Stimulated activated naive B cell treated with anti-CD40 and anti-IgM and Interleukin-4, amounts not matched to agents 10 μg/mL and 1 μg/mL and 100 μg/mL, for 72 hours (primary cell): Measurements from ENCODE around the gene ZDHHC4.
"Not testable (repeated sequence)": the region's sequence is repeated elsewhere in the genome, so short reads cannot be mapped to it uniquely, and the experiment has no call there.

Experiments used
- ATAC-seq, 2 donors: fragments of 150-1000 bp; cut with Tn5 transposase; replicated peaks; 2 replicates each; pipeline ENCODE4 v1.10.0; 2021; ENCODE audit warnings: moderate library complexity in 1 of 2
- DNase-seq: peaks from one replicate; pipeline ENCODE4 v3.0.0; 2021
- H3K27ac Mint-ChIP-seq: one replicate; pipeline ENCODE4 v1.8.0; 2022; ENCODE audit warnings: mild to moderate bottlenecking, mixed read lengths
- H3K27me3 Mint-ChIP-seq, 2 donors: one replicate each; pipeline ENCODE4 v1.8.0; 2022; ENCODE audit warnings: mixed read lengths in 2 of 2
- H3K36me3 Mint-ChIP-seq, 2 donors: one replicate each; pipeline ENCODE4 v1.8.0; 2022; ENCODE audit warnings: mixed read lengths in 2 of 2, mild to moderate bottlenecking in 1 of 2
- H3K4me1 Mint-ChIP-seq, 2 donors: one replicate each; pipeline ENCODE4 v1.8.0; 2022; ENCODE audit warnings: mixed read lengths in 2 of 2, mild to moderate bottlenecking in 1 of 2
- H3K4me3 Mint-ChIP-seq, 2 donors: one replicate each; pipeline ENCODE4 v1.8.0; 2022; ENCODE audit warnings: mild to moderate bottlenecking in 2 of 2, mixed read lengths in 2 of 2, moderate library complexity in 1 of 2
- H3K9me3 Mint-ChIP-seq, 2 donors: one replicate each; pipeline ENCODE4 v1.8.0; 2022; ENCODE audit warnings: mixed read lengths in 2 of 2, mild to moderate bottlenecking in 1 of 2

The ZDHHC4 gene

DNA sequence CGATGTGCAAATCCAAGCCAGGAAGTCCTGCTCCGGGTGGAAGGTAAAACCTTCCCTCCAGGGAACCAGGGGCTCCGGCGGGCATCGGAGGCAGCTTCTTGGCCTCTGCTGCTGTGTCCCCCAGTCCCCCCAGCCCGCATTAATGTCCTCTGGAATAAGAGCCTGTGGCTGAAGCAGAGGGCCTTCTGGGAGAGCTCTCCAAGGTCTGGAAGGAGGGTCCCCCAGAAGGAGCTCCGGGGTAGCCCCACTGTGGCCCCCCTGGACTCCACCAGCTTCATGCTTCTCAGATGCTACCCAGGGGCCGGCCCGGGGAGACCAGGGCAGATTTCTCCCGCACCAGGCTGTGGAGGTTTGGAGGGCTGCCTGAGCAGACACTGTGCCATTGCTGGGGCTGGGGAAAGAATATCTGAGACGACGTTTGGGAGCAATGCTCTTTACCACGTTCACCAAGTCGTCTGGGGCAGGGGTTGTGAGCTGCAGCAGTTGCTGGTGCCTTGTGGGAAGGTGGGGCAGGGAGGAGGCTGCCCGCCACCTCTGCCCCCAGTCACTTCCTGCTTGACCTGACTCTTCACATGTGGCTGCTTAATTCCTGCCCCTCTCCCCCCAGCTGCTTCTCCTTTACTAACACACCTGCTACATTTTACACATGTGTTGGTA is 46.5 kb downstream of the ZDHHC4 start:
- peak overlapping the region; percentile 98 for H3K27ac Mint-ChIP-seq
- peak; percentile 70 to 76 for ATAC-seq
- no peaks in the 10 kb centered on the region for H3K27me3 Mint-ChIP-seq
- H3K4me1 Mint-ChIP-seq = peaks cover 22 to 44% of the 10 kb centered on the region in 2 donors
- peaks cover 7 to 11% of the 10 kb centered on the region in 2 donors for H3K36me3 Mint-ChIP-seq
- DNase-seq = no peak
- H3K9me3 Mint-ChIP-seq = no peaks in the 10 kb centered on the region
- H3K4me3 Mint-ChIP-seq = peak overlapping the region in 1 of 2 donors; percentile 0

DNA sequence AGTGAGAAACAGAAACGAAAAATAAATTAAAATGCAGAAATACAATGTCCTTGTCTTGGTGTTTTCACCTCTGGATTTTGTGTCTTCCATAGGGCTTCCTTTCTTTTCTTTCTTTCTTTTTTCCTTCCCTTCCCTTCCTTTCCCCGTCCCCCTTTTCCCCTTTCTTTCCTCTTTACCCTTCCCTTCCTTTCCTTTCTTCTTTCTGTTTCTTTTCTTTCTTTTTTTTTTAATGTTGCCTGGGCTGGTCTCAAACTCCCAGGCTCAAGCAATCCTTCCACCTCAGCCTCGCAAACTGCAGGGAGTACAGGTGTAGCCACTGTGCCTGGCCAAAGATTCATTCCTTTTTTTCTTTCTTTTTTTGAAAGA is 47.0 kb downstream of the ZDHHC4 start:
- no peak for DNase-seq
- ATAC-seq = no peak
- H3K4me1 Mint-ChIP-seq = peaks cover 22 to 41% of the 10 kb centered on the region in 2 donors
- no peaks in the 10 kb centered on the region for H3K27me3 Mint-ChIP-seq
- peak overlapping the region; percentile 98 for H3K27ac Mint-ChIP-seq
- no peaks in the 10 kb centered on the region for H3K9me3 Mint-ChIP-seq
- H3K36me3 Mint-ChIP-seq = peaks cover 7 to 11% of the 10 kb centered on the region in 2 donors
- peak overlapping the region in 1 of 2 donors; percentile 33 for H3K4me3 Mint-ChIP-seq

DNA sequence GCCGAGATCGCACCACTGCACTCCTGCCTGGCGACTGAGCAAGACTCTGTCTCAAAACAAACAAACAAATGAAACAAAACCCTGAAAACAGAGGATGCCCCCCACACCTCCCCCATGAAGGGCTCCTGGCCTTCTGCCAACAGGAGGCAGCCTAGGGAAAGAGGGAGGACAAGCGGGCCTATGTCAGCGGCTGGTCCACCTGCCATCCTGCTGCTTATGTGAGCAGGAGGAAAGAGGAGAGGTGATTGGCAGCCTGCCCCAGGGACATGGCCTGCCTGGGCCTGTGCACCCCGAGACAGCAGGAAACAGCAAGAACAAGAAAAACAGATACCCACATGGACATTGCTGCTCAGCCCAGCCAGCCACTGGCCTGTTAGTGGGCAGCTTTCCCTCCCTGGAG is 50.8 kb downstream of the ZDHHC4 start:
- DNase-seq (no peak), ATAC-seq (no peak)
- H3K4me1 Mint-ChIP-seq = peaks cover 8 to 15% of the 10 kb centered on the region in 2 donors
- no peaks in the 10 kb centered on the region for H3K27me3 Mint-ChIP-seq
- no peaks in the 10 kb centered on the region for H3K9me3 Mint-ChIP-seq
- H3K4me3 Mint-ChIP-seq = no peak overlapping the region
- H3K27ac Mint-ChIP-seq = no peak overlapping the region
- peaks cover 0 to 2% of the 10 kb centered on the region in 2 donors for H3K36me3 Mint-ChIP-seq

DNA sequence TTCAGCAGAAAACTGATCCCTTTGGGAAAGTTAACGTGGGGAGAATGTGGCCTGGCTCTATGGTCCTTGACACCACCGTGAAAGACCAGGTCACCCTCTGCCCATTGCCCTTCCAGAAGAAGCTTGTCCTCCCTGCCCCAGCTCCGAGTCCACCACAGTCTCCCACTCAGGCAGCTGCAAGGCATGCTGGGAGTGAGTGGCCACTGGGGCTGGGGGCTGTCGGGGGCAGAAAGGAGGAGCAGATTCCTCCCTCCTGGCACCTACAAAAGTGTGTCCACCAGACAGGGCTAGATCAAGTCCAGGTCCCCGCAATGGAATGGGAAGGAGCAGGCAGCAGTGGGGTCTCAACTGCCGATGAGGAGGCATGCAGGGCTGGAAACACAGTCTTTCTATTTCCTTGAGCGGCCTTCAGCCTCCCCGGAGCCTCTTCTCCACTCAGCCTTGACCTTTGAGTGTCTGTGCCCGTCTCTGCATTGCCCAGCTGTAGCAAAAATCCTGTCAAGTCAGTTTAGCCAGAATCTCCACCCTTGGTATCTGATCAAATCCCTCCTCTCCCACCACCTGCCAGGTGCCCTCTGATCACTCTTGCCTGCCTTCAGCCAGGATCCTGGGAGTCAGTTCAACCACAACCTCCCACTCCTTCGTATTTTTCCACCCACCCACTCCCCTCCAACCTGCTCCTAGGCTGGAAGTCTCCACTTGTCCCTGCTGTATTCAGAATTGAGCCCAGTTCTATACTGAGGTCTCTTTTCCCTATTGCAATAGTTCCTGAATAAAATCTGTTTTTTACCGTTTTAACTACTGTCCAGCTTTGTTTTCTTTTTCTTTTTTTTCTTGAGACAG is 53.0 kb downstream of the ZDHHC4 start:
- no peak for ATAC-seq
- Mint-ChIP-seq H3K4me1 (no peaks in the 10 kb centered on the region), H3K36me3 (peaks cover 3 to 5% of the 10 kb centered on the region in 2 donors), H3K27ac (no peak overlapping the region), H3K27me3 (no peaks in the 10 kb centered on the region), H3K4me3 (no peak overlapping the region), H3K9me3 (peaks cover 2 to 6% of the 10 kb centered on the region in 2 donors)
- DNase-seq = no peak

DNA sequence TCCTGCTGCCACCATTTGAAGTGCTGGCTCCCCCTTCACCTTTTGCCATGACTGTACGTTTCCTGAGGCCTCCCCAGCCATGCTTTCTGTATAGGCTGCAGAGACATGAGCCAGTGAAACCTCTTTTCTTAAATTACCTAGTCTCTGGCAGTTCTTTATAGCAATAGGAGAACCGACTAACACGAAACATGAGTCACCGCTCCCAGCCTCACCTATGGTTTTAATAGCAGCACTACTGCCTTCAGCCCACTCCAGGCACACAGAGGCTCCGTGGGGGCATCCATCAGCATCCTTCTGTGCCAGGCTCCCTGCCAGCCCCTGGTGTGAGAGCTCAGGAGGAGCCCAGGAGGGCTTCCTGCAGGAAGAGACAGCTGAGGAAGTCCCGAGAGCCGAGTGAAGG is 54.4 kb downstream of the ZDHHC4 start:
- Mint-ChIP-seq H3K4me3 (no peak overlapping the region), H3K36me3 (peaks cover 5 to 6% of the 10 kb centered on the region in 2 donors), H3K27ac (no peak overlapping the region), H3K27me3 (no peaks in the 10 kb centered on the region), H3K9me3 (peaks cover 2 to 6% of the 10 kb centered on the region in 2 donors), H3K4me1 (peaks cover 4 to 6% of the 10 kb centered on the region in 2 donors)
- DNase-seq (no peak), ATAC-seq (no peak)

DNA sequence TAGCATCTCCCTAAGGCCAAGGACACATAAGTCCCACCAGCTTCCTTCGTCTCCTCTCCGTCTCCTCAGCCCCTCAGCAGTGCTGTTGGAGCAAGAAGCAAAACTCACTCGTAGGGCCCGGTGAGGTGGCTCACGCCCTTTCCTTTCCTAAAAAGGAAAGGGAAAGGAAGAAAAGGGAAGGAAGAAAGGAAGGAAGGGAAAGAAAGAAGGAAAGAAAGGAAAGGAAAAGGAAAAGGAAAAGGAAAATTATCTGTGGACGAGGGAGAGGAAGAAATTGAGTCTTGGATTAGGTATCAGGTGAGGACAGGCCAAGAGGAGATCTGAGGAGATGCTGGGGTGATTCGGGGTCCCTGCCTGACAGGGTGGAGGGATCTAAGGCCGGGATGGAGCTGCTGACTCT is 56.8 kb downstream of the ZDHHC4 start:
- Mint-ChIP-seq H3K36me3 (peaks cover 16% of the 10 kb centered on the region in 2 donors), H3K9me3 (peaks cover 2 to 6% of the 10 kb centered on the region in 2 donors), H3K27ac (peak overlapping the region; percentile 9), H3K27me3 (no peaks in the 10 kb centered on the region), H3K4me3 (no peak overlapping the region), H3K4me1 (peaks cover 12 to 21% of the 10 kb centered on the region in 2 donors)
- no peak for DNase-seq
- ATAC-seq = no peak

DNA sequence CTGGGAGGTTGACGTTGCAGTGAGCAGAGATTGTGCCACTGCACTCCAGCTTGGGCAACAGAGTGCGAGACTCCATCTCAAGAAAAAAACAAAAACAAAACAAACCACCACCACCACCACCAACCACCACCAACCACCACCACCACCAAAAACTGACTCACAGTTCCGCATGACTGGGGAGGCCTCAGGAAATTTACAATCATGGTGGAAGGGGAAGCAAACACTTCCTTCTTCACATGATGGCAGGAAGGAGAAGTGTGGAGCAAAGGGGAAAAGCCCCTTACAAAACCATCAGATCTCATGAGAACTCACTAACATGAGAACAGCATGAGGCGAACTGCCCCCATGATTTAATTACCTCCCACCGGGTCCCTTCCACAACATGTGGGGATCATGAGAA is 57.7 kb downstream of the ZDHHC4 start:
- not testable (repeated sequence) for H3K27me3 Mint-ChIP-seq, H3K9me3 Mint-ChIP-seq, DNase-seq, H3K4me3 Mint-ChIP-seq, ATAC-seq
- Mint-ChIP-seq H3K27ac (peak overlapping the region; percentile 37), H3K4me1 (peaks cover 21 to 30% of the 10 kb centered on the region in 2 donors), H3K36me3 (peaks cover 25% of the 10 kb centered on the region in 2 donors)

DNA sequence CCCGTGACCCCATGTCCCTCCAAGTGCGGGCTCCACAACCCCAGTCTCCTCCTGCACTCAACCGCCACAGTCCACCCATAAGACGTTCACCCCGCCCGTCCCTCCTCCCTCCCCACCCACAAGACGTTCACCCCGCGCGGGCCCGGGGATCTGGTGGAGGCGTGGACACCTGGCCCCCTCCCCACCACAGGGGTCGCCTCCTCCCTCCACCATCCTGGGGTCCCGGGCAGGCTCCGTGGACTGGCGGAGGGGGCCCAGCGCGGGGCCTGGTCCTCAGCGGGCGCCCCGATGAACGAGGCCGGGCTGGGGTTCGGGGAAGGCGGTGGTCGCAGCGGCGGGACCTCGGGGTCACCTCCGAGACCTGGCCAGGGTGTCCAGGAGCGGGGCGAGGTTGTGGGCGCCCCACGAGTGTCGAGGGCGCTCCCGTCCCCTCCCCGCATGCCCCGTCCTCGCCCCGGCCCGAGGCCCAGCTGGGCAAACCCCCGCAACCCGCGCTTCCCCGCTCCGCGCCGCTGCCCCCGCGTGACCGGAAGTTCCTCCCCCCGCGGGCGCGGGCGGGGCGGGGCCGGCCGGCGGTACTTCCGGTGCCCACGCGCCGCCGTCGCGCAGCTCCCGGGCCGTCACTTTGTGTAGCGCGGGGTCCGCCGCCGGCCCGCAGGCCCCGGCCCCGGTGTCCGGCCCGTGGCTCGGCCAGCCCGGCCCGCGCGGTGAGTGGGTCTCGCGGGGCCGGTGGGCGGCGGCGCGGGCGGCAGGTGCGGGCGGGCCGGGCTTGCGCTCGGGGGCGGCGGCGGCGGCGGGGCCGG is 59.7 kb downstream of the ZDHHC4 start, which contains the start of gene ZNF316:
ZNF316 (plus strand) TSS at position 578 of the 803 bp plus-strand sequence. CDS start 5,092 bp downstream, outside the sequence.
- Mint-ChIP-seq H3K36me3 (peaks cover 38 to 44% of the 10 kb centered on the region in 2 donors), H3K27ac (peak within 1 kb of the TSS; percentile 93), H3K27me3 (no peaks in the 10 kb centered on the region), H3K4me3 (peak within 1 kb of the TSS; percentile 95 to 97), H3K9me3 (peaks cover 4 to 10% of the 10 kb centered on the region in 2 donors), H3K4me1 (peaks cover 25 to 43% of the 10 kb centered on the region in 2 donors)
- ATAC-seq (peak; percentile 76 to 84), DNase-seq (peak; percentile 62)

DNA sequence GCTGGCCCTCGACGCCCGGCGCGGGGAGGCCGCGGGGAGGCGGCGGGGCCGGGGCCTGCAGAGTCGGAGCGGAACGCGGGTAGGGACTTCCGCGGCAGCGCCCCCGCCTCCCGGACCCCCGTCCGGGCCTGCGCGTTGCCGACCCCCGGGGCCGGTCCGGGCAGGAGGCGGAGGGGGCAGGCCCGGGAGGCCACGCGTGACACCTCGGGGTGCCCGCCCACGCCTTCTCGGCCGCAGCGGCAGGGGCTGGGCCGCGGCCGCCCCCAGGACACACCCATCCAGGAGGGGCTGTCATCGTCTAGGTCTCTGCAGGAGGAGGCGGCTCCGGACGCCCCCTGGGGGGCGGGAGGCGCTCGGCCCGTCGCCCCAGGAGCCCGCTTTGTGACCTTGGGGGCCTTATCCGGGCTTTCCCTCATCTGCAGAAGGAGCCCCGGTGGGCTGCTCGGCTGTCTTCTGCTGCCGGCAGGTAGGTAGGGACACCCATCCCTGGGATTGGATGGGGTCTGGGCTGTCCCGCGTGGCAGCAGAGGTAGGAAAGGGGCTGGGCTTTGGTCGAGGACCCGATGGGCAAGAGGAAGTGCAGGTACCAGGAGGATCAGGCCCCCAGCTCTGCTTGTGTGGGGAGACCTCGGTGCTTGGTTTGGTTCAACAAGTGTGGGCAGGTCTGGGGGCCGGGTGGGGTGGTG is 60.4 kb downstream of the ZDHHC4 start:
- Mint-ChIP-seq H3K4me1 (peaks cover 25 to 43% of the 10 kb centered on the region in 2 donors), H3K27me3 (no peaks in the 10 kb centered on the region), H3K27ac (peak overlapping the region; percentile 91)

More for the DNA sequence above, 60.4 kb downstream of the ZDHHC4 start:
- Mint-ChIP-seq H3K9me3 (peaks cover 4 to 10% of the 10 kb centered on the region in 2 donors), H3K4me3 (peak overlapping the region; percentile 95 to 97), H3K36me3 (peaks cover 46 to 51% of the 10 kb centered on the region in 2 donors)
- ATAC-seq = peak; percentile 78 to 79
- peak; percentile 63 for DNase-seq
